HG03108 (cell line): Measurements from ENCODE around the gene DGUOK.

ENCODE experiments used
- ATAC-seq: cut with Tn5 transposase; IDR thresholded peaks from one replicate; pipeline ENCODE4 v1.9.1; 2021; ENCODE audit warnings: moderate library complexity; ENCODE audit not compliant: unreplicated experiment

DGUOK gene

GRCh38 chr2:73993778-73994177 is 67.1 kb downstream of the DGUOK start:
- no peak for ATAC-seq

GRCh38 chr2:73994178-73994831 is 67.6 kb downstream of the DGUOK start:
- no peak for ATAC-seq

GRCh38 chr2:73995810-73996209 is 69.1 kb downstream of the DGUOK start:
- no peak for ATAC-seq

- no peak for ATAC-seq
These were observed 71.1 kb downstream of the DGUOK start for GRCh38 chr2:73997813-73998212.

- ATAC-seq, result no peak
These were observed 71.8 kb downstream of the DGUOK start for GRCh38 chr2:73998451-73998850.

- no peak for ATAC-seq
These were observed 72.3 kb downstream of the DGUOK start for GRCh38 chr2:73998933-73999332.

- no peak for ATAC-seq
These were observed 73.4 kb downstream of the DGUOK start for GRCh38 chr2:73999881-74000597.

- no peak for ATAC-seq
These were observed 74.0 kb downstream of the DGUOK start for GRCh38 chr2:74000666-74001065.

- no peak for ATAC-seq
These were observed 74.4 kb downstream of the DGUOK start for GRCh38 chr2:74001121-74001520.

GRCh38 chr2:74001781-74002504 is 75.3 kb downstream of the DGUOK start:
- peak; percentile 39 for ATAC-seq

- ATAC-seq, result peak; percentile 88
These were observed 76.1 kb downstream of the DGUOK start for GRCh38 chr2:74002505-74003421.

GRCh38 chr2:74003494-74004211 is 77.0 kb downstream of the DGUOK start:
- ATAC-seq, result no peak

GRCh38 chr2:74004212-74005182 is 77.8 kb downstream of the DGUOK start:
- ATAC-seq, result no peak

GRCh38 chr2:74005786-74006185 is 79.1 kb downstream of the DGUOK start:
- ATAC-seq, result no peak

GRCh38 chr2:74006459-74006858 is 79.8 kb downstream of the DGUOK start:
- ATAC-seq, result no peak

GRCh38 chr2:74007121-74007520 is 80.4 kb downstream of the DGUOK start:
- ATAC-seq, result no peak

GRCh38 chr2:74007711-74008110 is 81.0 kb downstream of the DGUOK start:
- ATAC-seq, result no peak
